Astrocyte of the hippocampus (primary cell): ENCODE data around the gene TIMM13.
"Not testable (repeated sequence)": the region's sequence is repeated elsewhere in the genome, so short reads cannot be mapped to it uniquely, and the experiment has no call there.

ENCODE experiments used
- DNase-seq: peaks from one replicate; pipeline ENCODE4 v3.0.0; 2011; ENCODE audit warnings: low read depth, low spot score

The TIMM13 gene

DNA sequence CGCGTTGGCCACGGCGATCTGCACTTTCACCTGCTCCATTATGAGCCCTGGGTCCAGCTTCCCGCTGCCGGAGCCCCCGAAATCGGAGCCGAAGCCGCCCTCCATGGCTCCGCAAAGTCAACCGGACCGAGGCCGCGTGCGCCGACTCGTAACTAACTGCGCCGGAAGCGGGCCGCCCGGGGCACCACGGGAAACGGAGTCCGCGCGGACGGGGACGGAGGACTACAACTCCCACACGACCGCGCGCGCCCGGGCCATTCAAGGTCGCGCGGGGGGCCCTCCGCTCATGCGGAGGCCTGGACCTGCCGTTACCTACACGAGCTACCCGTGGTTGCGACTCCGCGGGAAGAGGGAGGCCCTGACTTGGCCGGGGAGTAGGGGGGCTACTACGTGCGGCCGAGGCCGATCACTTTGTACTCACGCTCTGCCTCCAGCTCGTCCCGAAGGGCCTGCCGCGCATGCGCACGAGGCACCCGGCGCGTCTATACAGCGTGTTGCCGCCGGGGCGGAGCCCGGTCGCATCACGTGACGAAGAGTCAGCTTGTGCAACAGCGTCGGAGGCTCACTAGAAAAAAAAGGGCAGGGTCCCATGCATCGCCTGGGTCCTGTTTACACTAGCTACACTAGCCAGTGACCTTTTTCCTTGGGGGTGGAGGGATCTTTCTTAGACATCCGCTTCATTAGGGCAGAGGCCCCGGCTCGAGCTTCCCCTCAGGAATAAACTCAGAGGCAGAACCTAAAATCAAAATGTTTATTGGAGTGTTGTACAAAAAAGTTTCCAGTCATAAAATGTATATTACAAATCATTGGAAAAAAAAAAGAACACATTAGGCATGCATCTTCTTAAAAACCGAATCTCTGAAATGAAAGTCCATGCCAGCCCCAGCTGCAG, at the start of gene TIMM13:
Gene TIMM13, minus strand, starts transcription at position 158 of the 892 bp plus-strand sequence. Its CDS starts 53 bp downstream, at position 105.
- peak; percentile 99 for DNase-seq

DNA sequence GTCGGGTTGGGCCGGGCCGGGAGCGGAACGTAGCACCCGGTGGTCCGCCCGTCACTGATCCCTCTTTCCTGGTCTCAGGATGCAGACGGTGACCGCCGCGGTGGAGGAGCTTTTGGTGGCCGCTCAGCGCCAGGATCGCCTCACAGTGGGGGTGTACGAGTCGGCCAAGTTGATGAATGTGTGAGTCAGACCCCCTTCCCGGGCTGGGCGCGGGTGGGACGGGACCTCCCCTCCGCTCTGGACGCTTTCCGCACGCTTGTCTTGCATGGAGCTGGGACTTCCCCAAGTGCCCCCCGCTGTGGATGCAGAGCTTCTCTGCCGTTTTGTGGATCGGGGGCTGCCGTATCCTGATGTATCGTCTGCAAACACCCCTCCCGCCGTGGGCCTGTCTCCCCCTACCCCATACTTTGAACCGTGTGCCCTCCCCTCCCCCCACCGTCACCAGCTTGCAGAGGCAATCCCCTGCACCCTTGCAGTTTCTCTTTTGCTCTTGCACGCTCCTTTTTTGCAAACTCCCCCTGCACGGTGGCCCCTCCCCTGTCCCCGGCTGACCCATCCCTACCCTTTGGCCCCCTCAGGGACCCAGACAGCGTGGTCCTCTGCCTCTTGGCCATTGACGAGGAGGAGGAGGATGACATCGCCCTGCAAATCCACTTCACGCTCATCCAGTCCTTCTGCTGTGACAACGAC, 49.2 kb upstream of the TIMM13 start:
- DNase-seq = peak; percentile 80

DNA sequence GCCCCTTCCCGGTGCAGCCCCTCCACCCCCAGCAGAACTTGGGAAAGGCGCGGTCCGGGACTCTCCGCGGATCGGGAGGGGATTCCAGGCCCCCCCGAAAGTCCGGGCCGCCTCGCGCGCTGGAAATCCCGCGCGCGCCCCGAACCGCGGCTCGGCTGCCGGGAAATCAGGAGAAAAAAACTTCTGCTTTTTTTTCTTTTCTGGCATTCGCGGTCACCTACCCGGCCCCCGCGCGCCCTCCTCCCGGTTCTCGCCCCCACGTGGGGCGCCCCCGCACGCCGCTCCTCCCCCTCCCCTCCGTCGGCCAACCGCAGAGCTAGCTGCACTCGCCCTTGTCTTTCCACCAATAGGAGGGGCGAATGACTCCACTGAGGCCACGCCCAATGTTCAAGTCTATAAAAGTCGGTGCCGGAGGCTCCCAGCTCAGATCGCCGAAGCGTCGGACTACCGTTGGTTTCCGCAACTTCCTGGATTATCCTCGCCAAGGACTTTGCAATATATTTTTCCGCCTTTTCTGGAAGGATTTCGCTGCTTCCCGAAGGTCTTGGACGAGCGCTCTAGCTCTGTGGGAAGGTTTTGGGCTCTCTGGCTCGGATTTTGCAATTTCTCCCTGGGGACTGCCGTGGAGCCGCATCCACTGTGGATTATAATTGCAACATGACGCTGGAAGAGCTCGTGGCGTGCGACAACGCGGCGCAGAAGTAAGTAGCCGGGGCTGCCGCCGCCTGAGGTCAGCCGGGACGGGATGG, 48.5 kb upstream of the TIMM13 start, which contains the start of gene GADD45B:
Gene GADD45B, plus strand, starts transcription at position 426 of the 749 bp plus-strand sequence. Its CDS starts 232 bp downstream, at position 658.
- DNase-seq = peak; percentile 100

DNA sequence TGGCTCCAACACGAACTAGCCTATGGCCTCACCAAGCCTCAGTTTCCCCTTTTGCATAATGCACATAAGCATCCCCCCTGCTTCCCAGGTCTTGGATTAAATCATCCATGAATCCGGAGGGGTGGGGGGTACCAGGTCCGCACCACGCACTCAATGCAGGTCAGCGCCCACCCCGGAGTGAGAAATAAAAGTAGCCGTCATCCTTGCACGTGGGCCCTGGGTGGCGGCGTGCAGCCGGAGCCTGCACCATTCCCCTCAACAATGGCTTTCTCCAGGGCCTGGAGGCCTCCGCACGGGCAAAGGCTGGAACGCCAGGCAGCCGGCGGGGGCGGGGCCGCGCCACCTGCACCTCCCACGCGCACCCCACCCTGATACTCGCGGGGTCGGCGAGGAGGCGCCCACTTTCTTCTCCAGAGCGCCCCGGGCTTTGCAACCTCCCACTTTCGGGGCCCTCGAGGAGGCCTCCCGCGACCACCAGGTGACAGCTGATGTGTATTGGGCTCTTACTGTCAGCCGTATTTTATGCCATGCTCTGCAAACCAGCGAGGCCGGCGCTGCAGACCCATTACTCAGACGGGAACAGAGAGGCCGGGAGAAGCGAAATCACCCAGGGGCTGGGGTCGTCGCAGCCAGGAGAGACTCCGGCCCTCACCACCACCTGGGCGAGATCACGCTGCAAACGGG, 47.8 kb upstream of the TIMM13 start:
- DNase-seq = peak; percentile 79

DNA sequence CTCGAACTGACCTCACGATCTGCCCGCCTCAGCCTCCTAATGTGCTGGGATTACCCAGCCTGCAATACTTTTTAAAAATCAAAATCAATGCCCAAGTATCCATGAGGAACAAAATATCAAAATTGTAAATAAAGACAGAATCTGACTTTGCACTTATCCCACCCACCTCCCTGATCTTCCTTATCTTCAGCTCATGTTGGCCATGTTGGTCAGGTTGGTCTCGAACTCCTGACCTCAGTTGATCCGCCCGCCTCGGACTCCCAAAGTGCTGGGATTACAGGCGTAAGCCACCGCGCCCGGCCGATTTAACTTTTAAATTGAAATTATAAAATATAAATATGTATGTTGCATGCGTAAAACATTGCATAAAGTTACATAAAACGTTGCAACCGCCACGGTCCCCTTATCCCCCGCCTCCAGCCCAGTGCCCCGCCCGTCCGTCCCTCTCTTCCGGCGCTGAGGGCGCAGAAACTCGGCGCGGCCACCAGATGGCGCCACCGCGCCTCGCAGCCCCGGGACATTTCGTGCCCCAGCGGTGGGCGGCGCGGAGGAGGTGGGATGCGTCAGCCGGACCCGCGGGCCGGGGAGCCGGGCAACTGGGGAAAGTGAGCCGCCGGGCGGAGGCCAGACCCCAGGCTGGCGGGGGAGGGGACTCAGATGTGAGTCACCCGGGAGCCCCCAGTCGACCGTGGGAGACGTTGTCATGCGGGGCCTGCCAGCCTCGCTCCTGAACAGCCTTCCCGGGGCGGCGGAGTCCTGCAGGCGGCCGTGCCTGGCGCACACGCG, 47.0 kb upstream of the TIMM13 start:
- peak; percentile 98 for DNase-seq

DNA sequence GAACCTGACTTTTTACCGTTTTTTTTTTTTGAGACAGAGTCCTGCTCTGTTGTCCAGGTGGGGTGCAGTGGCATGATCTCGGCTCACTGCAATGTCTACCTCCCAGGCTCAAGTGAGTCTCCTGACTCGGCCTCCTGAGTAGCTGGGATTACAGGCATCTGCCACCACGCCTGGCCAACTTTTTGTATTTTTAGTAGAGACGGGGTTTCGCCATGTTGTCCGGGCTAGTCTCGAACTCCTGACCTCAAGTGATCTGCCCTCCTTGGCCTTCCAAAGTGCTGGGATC, 42.5 kb upstream of the TIMM13 start:
- DNase-seq = not testable (repeated sequence)

DNA sequence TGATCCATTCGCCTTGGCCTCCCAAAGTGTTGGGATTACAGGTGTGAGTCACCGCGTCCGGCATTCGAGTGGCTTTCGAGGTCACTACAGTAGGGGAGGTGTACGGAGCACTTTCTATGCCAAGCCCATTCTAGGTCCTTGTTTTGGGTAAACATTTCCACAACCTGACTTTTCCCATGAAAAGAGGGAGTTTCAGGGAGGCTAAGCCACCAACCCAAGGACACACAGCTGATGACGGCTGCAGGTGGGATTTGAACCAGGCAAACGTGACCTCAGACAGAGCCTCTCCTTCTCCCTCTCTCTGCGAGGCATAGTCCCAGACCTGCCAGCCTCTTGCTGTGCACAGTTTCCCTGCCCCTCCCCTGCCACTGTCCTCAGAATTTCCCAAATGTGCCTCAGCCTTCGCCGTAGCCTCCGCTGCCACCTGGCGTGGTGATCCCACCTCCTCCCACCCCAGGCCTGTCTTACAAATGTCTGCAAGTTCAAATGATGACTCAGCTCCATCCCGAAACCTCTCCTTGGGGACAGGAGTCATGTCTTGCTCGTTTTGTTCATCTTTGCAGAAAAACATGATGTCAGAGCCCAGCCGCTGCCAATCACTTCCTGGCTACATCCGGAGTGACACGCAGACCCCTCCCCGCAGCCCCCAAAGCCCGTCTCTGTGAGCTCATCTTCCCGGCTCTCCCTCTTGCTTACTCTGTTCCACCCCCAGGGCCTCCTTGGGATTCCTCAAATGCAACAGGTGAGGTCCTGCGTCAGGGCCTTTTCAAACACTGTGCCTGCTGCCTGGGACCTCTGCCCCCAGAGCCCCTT, 41.9 kb upstream of the TIMM13 start:
- DNase-seq = peak; percentile 84

DNA sequence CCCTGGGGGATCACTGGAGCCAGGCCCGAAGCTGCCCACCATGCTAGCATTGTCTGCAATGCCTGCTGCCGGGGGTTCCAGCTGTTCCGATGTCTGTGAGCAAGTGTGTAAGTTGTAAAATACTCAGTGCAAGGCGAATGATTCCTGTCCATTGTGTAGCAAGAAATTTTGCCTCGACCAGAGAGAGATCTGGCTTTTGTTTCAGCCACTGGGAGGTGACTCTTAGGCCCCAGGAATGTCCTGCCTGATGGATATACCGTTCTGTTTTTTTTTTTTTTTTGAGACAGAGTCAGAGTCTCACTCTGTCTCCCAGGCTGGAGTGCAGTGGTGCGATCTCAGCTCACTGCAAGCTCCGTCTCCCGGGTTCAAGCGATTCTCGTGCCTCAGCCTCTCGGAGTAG, 41.2 kb upstream of the TIMM13 start:
- no peak for DNase-seq

DNA sequence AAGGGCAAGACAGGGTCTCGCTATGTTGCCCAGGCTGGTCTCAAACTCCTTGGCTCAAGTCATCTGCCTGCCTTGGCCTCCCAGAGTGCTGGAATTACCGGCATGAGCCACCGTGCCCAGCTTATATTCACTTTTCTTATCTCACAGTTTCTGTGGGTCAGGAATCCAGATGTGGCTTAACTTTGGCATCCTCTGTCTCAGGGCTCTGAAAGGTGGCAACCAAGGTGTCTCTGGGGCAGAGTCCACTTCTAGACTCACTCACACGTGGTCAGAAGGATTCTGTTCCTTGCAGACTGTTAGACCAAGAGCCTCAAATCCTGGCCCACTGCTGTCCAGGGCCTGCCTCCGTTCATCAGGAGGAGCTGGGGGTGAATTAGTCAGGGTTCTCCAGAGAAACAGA, 37.0 kb upstream of the TIMM13 start:
- no peak for DNase-seq

DNA sequence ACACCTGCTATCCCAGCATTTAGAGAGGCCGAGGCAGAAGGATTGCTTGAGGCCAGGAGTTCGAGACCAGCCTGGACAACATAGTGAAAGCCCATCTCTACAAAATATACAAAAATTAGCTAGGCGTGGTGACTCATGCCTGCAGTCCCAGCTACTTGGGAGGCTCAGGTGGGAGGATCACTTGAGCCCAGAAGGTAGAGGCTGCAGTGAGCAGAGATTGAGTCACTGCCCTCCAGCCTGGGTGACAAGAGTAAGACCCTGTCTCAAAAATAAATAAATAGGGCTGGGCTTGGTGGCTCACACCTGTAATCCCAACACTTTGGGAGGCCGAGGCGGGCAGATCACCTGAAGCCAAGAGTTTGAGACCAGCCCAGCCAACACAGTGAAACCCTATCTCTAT, 36.3 kb upstream of the TIMM13 start:
- not testable (repeated sequence) for DNase-seq

DNA sequence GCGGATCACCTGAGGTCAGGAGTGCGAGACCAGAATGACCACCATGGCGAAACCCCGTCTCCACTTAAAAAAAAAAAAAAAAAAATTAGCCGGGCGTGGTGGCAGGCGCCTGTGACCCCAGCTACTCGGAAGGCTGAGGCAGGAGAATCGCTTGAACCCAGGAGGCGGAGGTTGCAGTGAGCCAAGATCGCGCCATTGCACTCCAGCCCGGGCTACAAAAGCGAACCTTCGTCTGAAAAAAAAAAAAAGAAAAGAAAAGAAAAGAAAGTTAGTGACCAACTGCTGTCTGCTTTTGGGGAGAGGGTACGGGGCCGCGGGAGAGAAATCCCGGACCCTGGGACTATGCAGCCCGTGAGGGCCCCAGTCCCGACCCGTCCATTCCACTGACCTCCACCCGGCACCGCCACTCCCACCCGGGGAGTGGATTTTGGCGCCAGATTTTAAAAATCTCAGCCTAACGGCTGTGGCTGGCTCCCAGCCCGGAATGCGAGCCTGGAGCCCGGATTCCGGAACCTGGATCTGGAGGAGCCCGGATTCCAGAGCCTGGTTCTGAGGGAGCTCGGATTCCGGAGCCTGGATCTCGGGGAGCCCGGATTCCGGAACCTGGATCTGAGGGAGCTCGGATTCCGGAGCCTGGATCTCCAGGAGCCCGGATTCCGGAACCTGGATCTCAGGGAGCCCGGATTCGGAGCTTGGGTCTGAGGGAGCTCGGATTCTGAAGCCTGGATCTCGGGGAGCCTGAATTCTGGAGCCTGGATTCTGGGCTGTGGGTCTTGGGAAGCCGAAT, 35.4 kb upstream of the TIMM13 start:
- peak; percentile 97 for DNase-seq

DNA sequence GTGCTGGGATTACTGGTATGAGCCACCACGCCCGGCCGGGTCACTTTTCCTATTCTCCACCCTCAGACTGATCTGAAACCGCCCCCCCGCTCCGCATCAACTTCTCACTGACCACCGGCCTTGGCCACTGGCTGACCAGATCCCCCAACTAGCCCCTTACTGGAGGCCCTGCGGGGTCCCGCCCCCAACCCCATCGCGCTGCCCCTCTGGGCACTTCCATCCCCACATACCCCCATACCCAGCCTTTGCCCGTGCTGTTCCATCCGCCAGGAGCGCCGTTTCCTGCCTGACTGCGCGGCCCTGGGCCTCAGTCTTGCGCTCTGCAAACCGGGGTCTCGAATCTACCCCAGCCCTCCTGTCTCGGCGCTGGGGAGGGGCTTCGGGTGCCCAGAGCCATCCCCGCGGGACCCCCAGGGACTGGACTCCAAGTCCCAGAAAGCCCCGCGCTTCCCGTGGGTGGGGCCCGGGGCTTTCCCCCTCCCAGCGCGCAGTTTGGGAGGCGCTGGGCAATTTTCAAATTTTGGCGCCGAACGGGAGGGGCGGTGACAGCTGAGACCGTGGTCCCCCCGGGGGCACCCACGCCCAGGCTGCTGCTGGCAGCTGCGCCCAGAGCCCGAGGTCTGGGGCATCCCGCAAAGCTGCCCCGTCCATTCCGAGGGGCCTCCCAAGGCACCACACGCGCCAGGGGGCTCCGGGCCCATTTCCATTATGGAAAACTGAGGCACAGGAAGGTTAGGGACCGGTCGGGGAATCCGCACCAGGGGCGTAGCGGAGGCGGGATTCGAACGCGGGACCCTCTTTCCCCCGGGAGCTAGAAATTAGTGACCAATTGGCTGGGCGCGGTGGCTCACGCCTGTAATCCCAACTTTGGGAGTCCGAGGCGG, 34.6 kb upstream of the TIMM13 start:
- peak; percentile 84 for DNase-seq

DNA sequence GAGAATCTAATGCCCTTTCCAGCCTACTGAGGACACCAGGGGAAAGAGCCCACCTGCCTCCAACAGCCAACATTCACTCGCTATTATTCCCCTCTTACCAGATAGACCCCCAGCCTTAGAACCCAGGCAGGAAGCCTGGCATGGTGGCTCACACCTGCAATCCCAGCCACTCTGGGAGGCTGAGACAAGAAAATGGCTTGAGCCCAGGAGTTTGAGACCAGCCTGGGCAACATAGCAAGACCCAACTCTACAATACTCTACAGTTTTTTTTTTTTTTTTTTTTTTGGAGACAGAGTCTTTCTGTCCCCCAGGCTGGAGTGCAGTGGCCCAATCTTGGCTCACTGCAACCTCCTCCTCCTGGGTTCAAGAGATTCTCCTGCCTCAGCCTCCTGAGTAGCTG, 32.9 kb upstream of the TIMM13 start:
- no peak for DNase-seq

DNA sequence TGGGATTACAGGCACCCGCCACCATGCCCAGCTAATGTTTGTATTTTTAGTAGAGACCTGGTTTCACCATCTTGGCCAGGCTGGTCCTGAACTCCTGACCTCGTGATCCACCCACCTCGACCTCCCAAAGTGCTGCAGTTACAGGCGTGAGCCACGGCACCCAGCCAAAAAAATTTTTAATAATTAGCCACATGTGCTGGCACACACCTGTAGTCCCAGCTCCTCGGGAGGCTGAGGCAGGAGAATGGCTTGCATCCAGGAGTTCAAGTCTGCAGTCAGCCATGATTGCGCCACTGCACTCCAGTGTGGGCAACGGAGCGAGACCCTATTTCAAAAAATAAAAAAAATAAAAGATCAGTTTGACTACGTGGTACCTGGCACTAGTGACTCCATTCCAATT, 31.4 kb upstream of the TIMM13 start:
- not testable (repeated sequence) for DNase-seq

DNA sequence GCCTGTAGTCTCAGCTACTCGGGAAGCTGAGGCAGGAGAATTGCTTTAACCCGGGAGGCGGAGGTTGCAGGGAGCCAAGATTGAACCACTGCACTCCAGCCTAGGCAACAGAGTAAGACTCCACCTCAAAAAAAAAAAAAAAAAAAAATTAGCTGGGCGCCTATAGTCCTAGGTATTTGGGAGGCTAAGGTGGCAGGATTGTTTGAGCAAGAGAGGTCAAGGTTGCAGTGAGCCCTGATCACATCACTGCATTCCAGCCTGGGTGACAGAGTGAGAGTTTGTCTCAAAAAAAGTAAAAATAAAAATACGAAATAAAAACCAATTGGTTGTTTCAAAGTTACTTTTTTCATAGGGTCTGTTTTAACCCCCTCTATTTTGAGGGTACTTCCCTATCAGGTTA, 30.7 kb upstream of the TIMM13 start:
- no peak for DNase-seq

DNA sequence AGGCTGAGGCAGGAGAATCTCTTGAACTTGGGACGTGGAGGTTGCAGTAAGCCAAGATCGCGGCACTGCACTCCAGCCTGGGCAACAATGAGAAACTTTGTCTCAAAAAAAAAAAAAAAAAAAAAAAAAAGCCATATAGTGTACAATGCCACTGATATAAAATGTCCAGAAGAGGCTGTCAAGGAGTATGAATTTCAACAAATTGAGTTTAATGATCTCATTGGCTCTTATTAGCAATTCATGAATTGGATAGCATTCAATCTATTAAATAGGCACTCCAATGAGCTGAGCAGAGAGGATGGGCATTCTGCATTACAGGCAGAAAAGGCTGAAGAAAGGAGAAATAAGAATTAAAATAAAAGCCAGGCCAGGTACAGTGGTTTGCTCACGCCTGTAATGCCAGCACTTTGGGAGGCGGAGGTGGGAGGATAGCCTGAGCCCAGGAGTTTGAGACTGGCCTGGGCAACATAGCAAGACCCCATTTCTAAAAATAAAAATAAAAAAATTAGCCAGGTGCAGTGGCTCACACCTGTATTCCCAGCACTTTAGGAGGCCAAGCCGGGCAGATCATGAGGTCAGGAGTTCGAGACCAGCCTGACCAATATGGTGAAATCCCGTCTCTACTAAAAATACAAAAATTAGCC, 30.1 kb upstream of the TIMM13 start:
- DNase-seq = no peak

DNA sequence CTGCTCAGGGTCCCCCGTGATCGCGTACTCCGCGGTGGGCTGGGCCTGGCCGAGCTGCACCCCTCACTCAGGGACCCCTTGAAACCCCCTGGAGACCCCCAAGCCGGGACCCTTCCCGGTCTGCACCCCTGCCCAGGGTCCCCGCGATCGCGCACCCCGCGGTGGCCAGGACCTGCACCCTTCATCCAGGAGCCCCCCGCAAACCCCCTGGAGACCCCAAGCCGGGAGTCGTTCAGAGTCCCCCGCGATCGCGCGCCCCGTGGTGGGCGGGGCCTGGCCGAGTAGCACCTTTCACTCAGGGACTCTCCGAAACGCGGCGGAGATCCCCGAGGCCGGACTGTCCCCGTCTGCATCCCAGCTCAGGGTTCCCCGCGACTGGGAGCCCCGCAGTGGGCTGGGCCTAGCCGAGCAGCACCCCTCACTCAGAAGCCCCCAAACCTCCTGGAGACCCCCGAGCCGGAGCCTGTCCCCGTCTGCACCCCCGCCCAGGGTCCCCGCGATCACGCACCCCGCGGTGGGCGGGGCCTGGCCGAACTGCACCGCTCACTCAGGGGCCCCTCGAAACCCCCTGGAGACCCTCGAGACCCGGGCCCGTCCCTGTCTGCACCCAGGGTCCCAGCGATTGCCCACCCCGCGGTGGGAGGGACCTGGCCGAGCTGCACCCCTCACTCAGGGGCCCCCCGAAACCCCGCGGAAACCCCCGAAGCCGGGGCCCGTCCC, 28.6 kb upstream of the TIMM13 start:
- DNase-seq = peak; percentile 42
